ENCODE results near the gene REST.
"Not testable (repeated sequence)": the region's sequence is repeated elsewhere in the genome, so short reads cannot be mapped to it uniquely, and the experiment has no call there.

Gene REST

DNA sequence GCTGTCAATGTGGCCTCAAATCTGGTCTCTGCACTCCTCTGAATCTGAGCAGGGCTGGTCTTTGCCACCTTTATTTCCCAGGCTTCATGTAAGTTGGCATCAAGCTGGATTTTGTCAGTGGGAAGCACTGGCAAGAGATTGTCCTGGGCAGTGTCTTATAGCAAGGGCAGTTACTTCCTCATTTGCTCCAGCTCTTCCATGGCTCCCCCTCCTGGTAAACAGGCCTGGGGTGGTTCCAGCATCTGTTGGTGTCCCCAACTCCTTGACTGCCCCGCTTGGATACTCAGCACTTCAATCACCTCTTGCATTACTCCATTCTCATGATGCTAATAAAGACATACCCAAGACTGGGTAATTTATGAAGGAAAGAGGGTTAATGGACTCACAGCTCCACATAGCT is 15.0 kb upstream of the REST start:
- TF ChIP-seq, protein P1, sequence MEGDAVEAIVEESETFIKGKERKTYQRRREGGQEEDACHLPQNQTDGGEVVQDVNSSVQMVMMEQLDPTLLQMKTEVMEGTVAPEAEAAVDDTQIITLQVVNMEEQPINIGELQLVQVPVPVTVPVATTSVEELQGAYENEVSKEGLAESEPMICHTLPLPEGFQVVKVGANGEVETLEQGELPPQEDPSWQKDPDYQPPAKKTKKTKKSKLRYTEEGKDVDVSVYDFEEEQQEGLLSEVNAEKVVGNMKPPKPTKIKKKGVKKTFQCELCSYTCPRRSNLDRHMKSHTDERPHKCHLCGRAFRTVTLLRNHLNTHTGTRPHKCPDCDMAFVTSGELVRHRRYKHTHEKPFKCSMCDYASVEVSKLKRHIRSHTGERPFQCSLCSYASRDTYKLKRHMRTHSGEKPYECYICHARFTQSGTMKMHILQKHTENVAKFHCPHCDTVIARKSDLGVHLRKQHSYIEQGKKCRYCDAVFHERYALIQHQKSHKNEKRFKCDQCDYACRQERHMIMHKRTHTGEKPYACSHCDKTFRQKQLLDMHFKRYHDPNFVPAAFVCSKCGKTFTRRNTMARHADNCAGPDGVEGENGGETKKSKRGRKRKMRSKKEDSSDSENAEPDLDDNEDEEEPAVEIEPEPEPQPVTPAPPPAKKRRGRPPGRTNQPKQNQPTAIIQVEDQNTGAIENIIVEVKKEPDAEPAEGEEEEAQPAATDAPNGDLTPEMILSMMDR (IDR thresholded peaks at IDR 0.05; ENCODE audit: low read depth, low read length, missing control alignments): no peak
- no peak for DNase-seq (ENCODE audit: low read depth)
- H3K4me3 ChIP-seq (ENCODE audit: low read depth, low read length): no peak overlapping the region

DNA sequence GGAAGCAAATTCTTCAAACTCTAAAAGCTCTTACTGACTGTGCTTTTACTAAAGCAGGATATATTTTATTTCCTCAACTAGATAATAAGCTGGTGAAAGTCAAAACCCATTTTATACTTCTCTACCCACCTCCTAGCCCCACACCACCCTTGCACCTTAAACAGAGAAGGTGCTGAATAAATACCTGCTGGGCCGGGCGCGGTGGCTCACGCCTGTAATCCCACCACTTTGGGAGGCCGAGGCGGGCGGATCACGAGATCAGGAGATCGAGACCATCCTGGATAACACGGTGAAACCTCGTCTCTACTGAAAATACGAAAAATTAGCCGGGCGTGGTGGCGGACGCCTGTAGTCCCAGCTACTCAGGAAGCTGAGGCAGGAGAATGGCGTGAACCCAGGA is 9.9 kb upstream of the REST start:
- DNase-seq (ENCODE audit: low read depth); H3K4me3 ChIP-seq (ENCODE audit: low read depth, low read length): not testable (repeated sequence)

DNA sequence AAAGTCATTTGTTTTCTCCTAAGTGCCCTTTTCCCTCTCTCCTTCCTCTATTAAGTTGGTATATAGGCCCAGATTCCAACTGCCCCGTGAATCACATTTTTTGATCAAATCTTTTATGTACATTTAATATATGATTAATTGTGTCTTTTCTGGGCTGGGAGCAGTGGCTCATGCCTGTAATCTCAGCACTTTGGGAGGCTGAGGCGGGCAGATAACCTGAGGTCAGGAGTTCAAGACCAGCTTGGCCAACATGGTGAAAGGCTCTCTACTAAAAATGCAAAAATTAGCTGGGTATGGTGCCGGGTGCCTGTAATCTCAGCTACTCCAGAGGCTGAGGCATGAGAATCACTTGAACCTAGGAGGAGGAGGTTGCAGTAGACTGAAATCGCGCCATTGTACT is 7.5 kb upstream of the REST start:
- not testable (repeated sequence) for H3K4me3 ChIP-seq (ENCODE audit: low read depth, low read length); DNase-seq (ENCODE audit: low read depth)

DNA sequence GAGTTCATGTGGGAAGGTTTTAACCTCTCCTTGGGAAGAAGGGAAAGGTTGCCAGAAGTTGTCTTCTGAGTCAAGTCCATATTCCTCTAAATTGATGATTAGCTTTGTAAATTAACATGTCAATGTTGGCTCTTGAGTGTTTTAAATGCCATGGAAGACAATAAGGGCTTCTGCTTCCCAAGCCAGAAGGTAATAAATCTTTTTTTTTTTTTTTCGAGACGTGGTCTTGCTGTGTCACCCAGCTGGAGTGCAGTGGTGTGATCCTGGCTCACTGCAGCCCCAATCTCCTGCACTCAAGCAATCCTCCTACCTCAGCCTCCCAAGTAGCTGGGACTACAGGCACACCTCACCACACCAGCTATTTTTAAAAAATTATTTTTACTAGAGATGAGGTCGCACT is 5.0 kb upstream of the REST start:
- TF ChIP-seq, protein P1 (IDR thresholded peaks at IDR 0.05; ENCODE audit: low read depth, low read length, missing control alignments): no peak

DNA sequence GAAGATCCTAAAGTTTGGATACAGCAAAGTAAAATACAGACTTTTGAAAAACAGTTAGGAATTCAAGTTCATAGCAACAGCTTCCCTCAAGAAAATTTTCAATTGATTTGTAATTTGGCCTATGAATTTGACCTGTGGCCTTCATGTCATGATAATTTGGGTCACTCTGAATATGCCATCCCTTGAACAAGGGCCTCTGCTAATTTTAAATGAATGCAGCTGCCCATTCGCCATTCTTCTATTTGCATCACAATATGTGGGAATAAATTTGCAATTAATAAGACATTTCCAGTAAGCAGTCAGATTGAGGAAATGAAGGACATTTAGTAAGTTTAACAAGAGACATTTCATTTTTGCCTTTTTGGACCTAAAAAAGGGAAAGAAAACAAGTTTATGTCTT is 1.9 kb upstream of the REST start:
- TF ChIP-seq, protein P1 (IDR thresholded peaks at IDR 0.05; ENCODE audit: low read depth, low read length, missing control alignments): no peak
- DNase-seq (ENCODE audit: low read depth): no peak

More for the DNA sequence above, 5.0 kb upstream of the REST start:
- no peak overlapping the region for H3K4me3 ChIP-seq (ENCODE audit: low read depth, low read length)
- no peak for DNase-seq (ENCODE audit: low read depth)

DNA sequence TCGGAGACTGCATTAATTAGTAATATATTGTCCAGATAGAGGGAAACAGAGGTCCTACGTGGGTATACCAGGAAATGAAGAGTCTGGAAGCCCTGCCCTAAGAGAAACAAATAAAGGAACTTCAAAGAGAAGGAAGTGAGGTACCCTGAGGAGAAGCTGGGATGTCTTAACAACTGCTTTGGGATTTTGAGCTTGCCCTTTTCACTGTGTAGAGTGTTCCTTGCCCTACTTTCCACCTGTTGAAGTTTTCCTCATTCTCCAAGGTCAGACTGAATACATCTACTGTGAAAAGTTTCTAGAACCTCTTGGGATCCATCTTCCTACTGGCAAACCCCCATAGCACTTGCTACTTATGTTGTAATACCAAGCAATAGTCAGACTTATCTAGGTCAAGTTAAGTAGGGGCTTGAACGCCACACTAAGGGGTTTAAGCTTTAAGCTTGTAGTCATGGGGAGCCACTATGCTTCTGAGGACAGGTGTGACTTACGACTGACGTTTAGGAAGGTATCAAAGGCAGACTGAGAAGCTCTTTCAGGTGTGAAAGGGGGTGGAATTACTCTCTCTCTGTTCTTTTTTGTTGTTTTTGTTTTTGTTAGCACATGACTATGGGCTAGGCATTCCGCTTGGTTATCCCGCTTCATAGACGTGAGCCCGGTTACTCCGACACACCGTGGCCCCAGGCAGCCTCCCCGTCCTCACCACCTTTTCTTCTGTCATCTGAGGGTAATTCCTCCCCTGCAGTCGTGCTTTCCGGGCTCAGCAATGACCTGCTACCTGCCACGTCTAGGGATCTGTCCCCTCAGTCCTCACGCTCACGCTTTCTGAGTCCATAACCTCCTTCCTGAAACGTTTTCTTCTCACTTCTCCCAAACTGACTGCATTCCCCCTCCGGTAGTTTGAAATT is 959 bp upstream of the REST start:
- H3K4me3 ChIP-seq (ENCODE audit: low read depth, low read length): peak overlapping the region; percentile 54; the same call in 1 of the 2 replicates
- DNase-seq (ENCODE audit: low read depth): no peak
- TF ChIP-seq, protein P1 (IDR thresholded peaks at IDR 0.05; ENCODE audit: low read depth, low read length, missing control alignments): no peak

More for the DNA sequence above, 1.9 kb upstream of the REST start:
- H3K4me3 ChIP-seq (ENCODE audit: low read depth, low read length): no peak overlapping the region

DNA sequence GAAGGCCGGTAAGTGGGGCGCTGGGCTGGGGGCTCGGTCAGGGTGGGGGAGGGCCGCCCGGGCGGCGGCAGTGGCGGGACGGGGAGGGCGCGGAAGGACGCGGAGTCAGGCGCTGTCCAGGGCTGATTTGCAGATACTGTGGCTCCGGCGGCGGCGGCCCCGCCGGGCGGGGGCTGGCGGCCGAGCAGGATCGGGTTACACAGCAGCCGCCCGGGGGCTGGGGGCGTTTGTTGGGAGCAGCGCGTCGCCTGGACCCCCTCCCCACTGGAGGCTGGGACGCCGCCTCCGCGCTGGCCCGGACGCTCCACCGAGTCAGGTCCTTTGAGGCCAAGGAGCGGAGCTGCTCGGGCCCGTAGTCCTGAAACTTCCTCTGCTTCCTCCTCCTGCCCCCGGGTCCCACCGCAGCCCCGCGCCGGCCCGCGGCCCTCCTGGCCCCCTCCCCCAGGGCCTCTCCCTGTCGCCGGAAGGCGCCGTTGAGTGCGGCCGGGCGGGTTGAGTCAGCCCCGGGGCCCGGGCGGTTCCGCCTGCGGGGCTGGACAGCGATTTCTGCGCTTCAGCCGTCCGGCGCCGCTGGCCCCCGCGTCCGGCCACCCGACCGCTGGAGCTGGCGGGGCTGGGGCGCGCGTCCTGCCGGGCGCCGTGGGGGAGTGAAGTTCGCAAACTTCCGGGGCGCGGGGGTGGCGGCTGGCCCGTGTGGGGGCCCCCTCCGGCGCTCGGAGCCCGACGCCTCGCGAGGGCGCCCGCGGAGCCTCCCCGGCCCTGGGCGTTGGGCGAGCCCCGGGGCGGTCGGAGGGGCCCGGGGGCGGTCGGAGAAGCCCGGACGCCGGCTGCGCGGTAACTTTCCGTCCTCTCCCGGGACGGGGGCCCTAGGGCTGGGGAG is 746 bp downstream of the REST start:
- TF ChIP-seq, protein P1 (IDR thresholded peaks at IDR 0.05; ENCODE audit: low read depth, low read length, missing control alignments): no peak
- H3K4me3 ChIP-seq (ENCODE audit: low read depth, low read length): peak overlapping the region; percentile 79
- no peak for DNase-seq (ENCODE audit: low read depth)
